Prostate gland (tissue), 2 donors: ENCODE data around the gene ELK4. TPM values are rescaled to one million over a fixed set of nuclear protein-coding genes. Genes with fewer than 3 reads are reported as not detected.
A peak's percentile ranks its signal among the peaks of the same experiment; 100 is the strongest.

Experiments used
- DNase-seq: peaks from one replicate; pipeline ENCODE4 v3.0.0-alpha.2; 2019; ENCODE audit warnings: low spot score
- H3K27ac ChIP-seq, 2 donors: fragments of 200-600 bp; sonication (generic); 2 replicates each; pipeline ENCODE4 v1.5.1; 2017 to 2019
- H3K27me3 ChIP-seq: fragments of 200-600 bp; sonication (generic); replicated peaks from 2 replicates; pipeline ENCODE4 v1.5.1; 2019; ENCODE audit not compliant: insufficient read depth
- H3K36me3 ChIP-seq, 2 donors: fragments of 200-600 bp; sonication (generic); 1 replicate in 1 of 2; 2 replicates in 1 of 2; pipeline versions ENCODE4 v1.5.1 to v1.8.1; 2017 to 2019
- H3K4me1 ChIP-seq: fragments of 200-600 bp; sonication (generic); replicated peaks from 2 replicates; pipeline ENCODE4 v1.5.1; 2019
- H3K4me3 ChIP-seq, 2 donors: fragments of 200-600 bp; sonication (generic); 2 replicates each; pipeline ENCODE4 v1.5.1; 2017 to 2019
- H3K9me3 ChIP-seq: fragments of 200-600 bp; sonication (generic); 2 replicates; pipeline ENCODE4 v1.5.1; 2017
- POLR2A ChIP-seq: fragments of 450-650 bp; IDR thresholded peaks from one replicate; pipeline ENCODE4 v1.6.1; 2016; ENCODE audit warnings: antibody characterized with exemption, mild to moderate bottlenecking
- POLR2AphosphoS5 ChIP-seq: sonication (generic); formaldehyde crosslinking; IDR thresholded peaks from one replicate; pipeline ENCODE4 v1.6.1; 2017; ENCODE audit warnings: antibody characterized with exemption
- WGBS: methylation state at CpG from one replicate; pipeline ENCODE4 v1.1.5; 2018; 5-methylcytosine and 5-hydroxymethylcytosine counted together
- intact Hi-C: fragments of 100-400 bp; cut with DNase I; formaldehyde crosslinking; loops from one replicate; pipeline ENCODE4 v1.14.2; 2022
- total RNA-seq, 2 donors: library from RNA; depleted of rRNA; stranded (reverse); fragments of >200 nt; gene quantifications; one replicate each; pipeline ENCODE4 v1.1.0, GENCODE V29; 2016
- TF ChIP-seq, protein P1 (sequence below), 4 experiments: fragments of 200-600 bp in 2 of 4; fragments of 450-650 bp in 2 of 4; sonication (generic) in 2 of 4; IDR thresholded peaks; 1 replicate in 3 of 4; 2 replicates in 1 of 4; pipeline ENCODE4 v1.5.1; 2016 to 2019; ENCODE audit warnings: antibody characterized with exemption in 4 of 4, mild to moderate bottlenecking in 2 of 4, moderate library complexity in 2 of 4

The ELK4 gene
- total RNA-seq, 2 donors from 2014 or later, result 58.8 to 62.7 TPM

DNA sequence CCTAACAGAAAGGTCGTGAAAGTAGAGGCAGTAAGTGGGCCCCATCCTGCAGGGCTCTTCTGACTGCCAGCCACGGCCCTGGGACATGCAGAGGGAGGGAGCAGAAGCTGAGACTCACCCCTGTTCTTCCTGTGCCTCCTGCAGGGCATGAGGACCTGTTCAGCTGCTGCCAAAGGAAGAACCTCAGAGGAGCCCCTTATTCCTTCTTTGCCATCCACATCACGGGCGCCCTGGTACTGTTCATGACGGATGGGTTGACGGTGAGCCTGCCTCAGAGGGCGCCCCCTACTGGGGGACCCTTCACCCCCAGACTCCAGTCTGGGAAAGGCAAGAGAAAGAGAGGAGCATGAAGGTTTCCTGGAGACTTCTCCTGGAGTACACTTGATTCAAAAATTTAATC lies 47.1 kb downstream of the ELK4 start:
- WGBS, result 70% methylated on average over 7 of the region's 7 CpGs
- Histone ChIP-seq H3K27ac (no peak overlapping the region), H3K9me3 (no peaks in the 10 kb centered on the region), H3K36me3 (no peaks in the 10 kb centered on the region), H3K4me1 (no peaks in the 10 kb centered on the region), H3K4me3 (no peak overlapping the region), H3K27me3 (no peaks in the 10 kb centered on the region)
- DNase-seq, result no peak
- TF ChIP-seq POLR2A (no peak), POLR2AphosphoS5 (no peak)
- intact Hi-C loops, result loop anchor here (5.0 kb wide), 1 partner anchor 52 kb away; no protein-coding TSS in a partner anchor

GRCh38 chr1:205583461-205584130 lies 48.2 kb downstream of the ELK4 start:
- intact Hi-C loops, result loop anchor here (5.0 kb wide), 1 partner anchor 51 kb away; no protein-coding TSS in a partner anchor
- H3K27ac ChIP-seq, result no peak overlapping the region
- no peaks in the 10 kb centered on the region for H3K36me3 ChIP-seq
- no peaks in the 10 kb centered on the region for H3K27me3 ChIP-seq
- H3K9me3 ChIP-seq, result no peaks in the 10 kb centered on the region
- WGBS, result 85% methylated on average over 7 of the region's 7 CpGs
- DNase-seq, result no peak
- TF ChIP-seq POLR2A (no peak), POLR2AphosphoS5 (no peak)
- TF ChIP-seq, protein P1, sequence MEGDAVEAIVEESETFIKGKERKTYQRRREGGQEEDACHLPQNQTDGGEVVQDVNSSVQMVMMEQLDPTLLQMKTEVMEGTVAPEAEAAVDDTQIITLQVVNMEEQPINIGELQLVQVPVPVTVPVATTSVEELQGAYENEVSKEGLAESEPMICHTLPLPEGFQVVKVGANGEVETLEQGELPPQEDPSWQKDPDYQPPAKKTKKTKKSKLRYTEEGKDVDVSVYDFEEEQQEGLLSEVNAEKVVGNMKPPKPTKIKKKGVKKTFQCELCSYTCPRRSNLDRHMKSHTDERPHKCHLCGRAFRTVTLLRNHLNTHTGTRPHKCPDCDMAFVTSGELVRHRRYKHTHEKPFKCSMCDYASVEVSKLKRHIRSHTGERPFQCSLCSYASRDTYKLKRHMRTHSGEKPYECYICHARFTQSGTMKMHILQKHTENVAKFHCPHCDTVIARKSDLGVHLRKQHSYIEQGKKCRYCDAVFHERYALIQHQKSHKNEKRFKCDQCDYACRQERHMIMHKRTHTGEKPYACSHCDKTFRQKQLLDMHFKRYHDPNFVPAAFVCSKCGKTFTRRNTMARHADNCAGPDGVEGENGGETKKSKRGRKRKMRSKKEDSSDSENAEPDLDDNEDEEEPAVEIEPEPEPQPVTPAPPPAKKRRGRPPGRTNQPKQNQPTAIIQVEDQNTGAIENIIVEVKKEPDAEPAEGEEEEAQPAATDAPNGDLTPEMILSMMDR (IDR thresholded peaks at IDR 0.05), result no peak
- H3K4me3 ChIP-seq, result no peak overlapping the region
- no peaks in the 10 kb centered on the region for H3K4me1 ChIP-seq

- DNase-seq, result no peak
- TF ChIP-seq, protein P1 (IDR thresholded peaks at IDR 0.05), result no peak
- peak; percentile 44 for TF ChIP-seq POLR2A
- intact Hi-C loops, result loop anchor here (5.0 kb wide), 1 partner anchor 50 kb away; no protein-coding TSS in a partner anchor
- Histone ChIP-seq H3K9me3 (no peaks in the 10 kb centered on the region), H3K36me3 (no peaks in the 10 kb centered on the region), H3K27me3 (no peaks in the 10 kb centered on the region), H3K4me3 (no peak overlapping the region), H3K4me1 (no peaks in the 10 kb centered on the region), H3K27ac (peak overlapping the region in 1 of 2 donors; percentile 37)
- 48% methylated on average over 6 of the region's 6 CpGs for WGBS
These were observed 49.1 kb downstream of the ELK4 start for GRCh38 chr1:205582471-205583291.

- H3K9me3 ChIP-seq, result no peaks in the 10 kb centered on the region
- DNase-seq, result no peak
- H3K4me1 ChIP-seq, result no peaks in the 10 kb centered on the region
- H3K4me3 ChIP-seq, result no peak overlapping the region
- intact Hi-C loops, result loop anchor here (5.0 kb wide), 1 partner anchor 50 kb away; no protein-coding TSS in a partner anchor
- 56% methylated on average over 11 of the region's 11 CpGs for WGBS
- H3K27me3 ChIP-seq, result no peaks in the 10 kb centered on the region
- no peaks in the 10 kb centered on the region for H3K36me3 ChIP-seq
- TF ChIP-seq POLR2AphosphoS5, result no peak
- TF ChIP-seq POLR2A, result no peak
- TF ChIP-seq, protein P1 (IDR thresholded peaks at IDR 0.05), result no peak
- peak overlapping the region in 1 of 2 donors; percentile 37 for H3K27ac ChIP-seq
These were observed 49.8 kb downstream of the ELK4 start for GRCh38 chr1:205582046-205582445.

GRCh38 chr1:205581321-205581980 lies 50.4 kb downstream of the ELK4 start:
- no peak for TF ChIP-seq POLR2AphosphoS5
- TF ChIP-seq POLR2A, result no peak
- TF ChIP-seq, protein P1 (IDR thresholded peaks at IDR 0.05), result no peak
- Histone ChIP-seq H3K27me3 (no peaks in the 10 kb centered on the region), H3K4me1 (no peaks in the 10 kb centered on the region), H3K27ac (peak overlapping the region in 1 of 2 donors; percentile 37), H3K9me3 (no peaks in the 10 kb centered on the region), H3K4me3 (no peak overlapping the region), H3K36me3 (no peaks in the 10 kb centered on the region)
- intact Hi-C loops, result loop anchor here (5.0 kb wide), 1 partner anchor 49 kb away; no protein-coding TSS in a partner anchor
- no peak for DNase-seq
- WGBS, result 93% methylated on average over 9 of the region's 9 CpGs
